Activated naive CD4-positive, alpha-beta T cell treated with anti-CD3 and anti-CD28 coated beads for 36 hours (primary cell): Measurements from ENCODE around the gene RRAS. TPM values are rescaled to one million over a fixed set of nuclear protein-coding genes. Genes with fewer than 3 reads are reported as not detected.

Experiments used
- CTCF ChIA-PET: fragments of 350-600 bp; sonication (Branson Sonifier 250); formaldehyde crosslinking; loops from one replicate; lab custom pipeline; 2021; ENCODE audit warnings: antibody characterized with exemption; lab: Charles Lee
- DNase-seq: peaks from one replicate; pipeline ENCODE4 v3.0.0-alpha.2; 2020
- H3K27ac Mint-ChIP-seq: one replicate; pipeline ENCODE4 v1.8.0; 2021; ENCODE audit warnings: mild to moderate bottlenecking, mixed read lengths
- H3K27me3 Mint-ChIP-seq: one replicate; pipeline ENCODE4 v1.8.0; 2021; ENCODE audit warnings: low read depth, mixed read lengths
- H3K36me3 Mint-ChIP-seq: one replicate; pipeline ENCODE4 v1.8.0; 2021; ENCODE audit warnings: low read depth, mixed read lengths
- H3K4me1 Mint-ChIP-seq: one replicate; pipeline ENCODE4 v1.8.0; 2021; ENCODE audit warnings: low read depth, mixed read lengths
- H3K4me3 Mint-ChIP-seq: one replicate; pipeline ENCODE4 v1.8.0; 2021; ENCODE audit warnings: mild to moderate bottlenecking, moderate library complexity, mixed read lengths
- H3K9me3 Mint-ChIP-seq: one replicate; pipeline ENCODE4 v1.8.0; 2021; ENCODE audit warnings: mixed read lengths
- intact Hi-C: fragments of 100-400 bp; cut with micrococcal nuclease; formaldehyde crosslinking; loops from one replicate; pipeline ENCODE4 v1.15.1; 2023
- total RNA-seq, 2 experiments: library from RNA; stranded (reverse); gene quantifications; one replicate each; pipeline ENCODE4 v1.2.3, GENCODE V29; 2021

Gene RRAS
- total RNA-seq, 2 experiments from 2014 or later: 7.2 to 7.8 TPM

- peaks cover 32% of the 10 kb centered on the region for H3K36me3 Mint-ChIP-seq
- peak; percentile 42 for DNase-seq
- peaks cover 13% of the 10 kb centered on the region for H3K4me1 Mint-ChIP-seq
- CTCF ChIA-PET: interaction anchor here (0.6 to 0.7 kb wide), 2 partner anchors 102 to 146 kb away, joined by 3 read pairs; no protein-coding TSS in a partner anchor
- intact Hi-C loops: no loop called here
- no peaks in the 10 kb centered on the region for H3K27me3 Mint-ChIP-seq
- no peak overlapping the region for H3K4me3 Mint-ChIP-seq
- no peaks in the 10 kb centered on the region for H3K9me3 Mint-ChIP-seq
- H3K27ac Mint-ChIP-seq: peak overlapping the region; percentile 24
These were observed 25.7 kb downstream of the RRAS start for GRCh38 chr19:49614096-49614833.

GRCh38 chr19:49613374-49613773 lies 26.6 kb downstream of the RRAS start:
- H3K4me3 Mint-ChIP-seq: no peak overlapping the region
- H3K36me3 Mint-ChIP-seq: peaks cover 28% of the 10 kb centered on the region
- H3K4me1 Mint-ChIP-seq: peaks cover 13% of the 10 kb centered on the region
- intact Hi-C loops: no loop called here
- H3K27me3 Mint-ChIP-seq: no peaks in the 10 kb centered on the region
- H3K27ac Mint-ChIP-seq: no peak overlapping the region
- H3K9me3 Mint-ChIP-seq: no peaks in the 10 kb centered on the region
- no peak for DNase-seq
- CTCF ChIA-PET: interaction anchor here (0.6 to 0.7 kb wide), 2 partner anchors 103 to 147 kb away, joined by 3 read pairs; no protein-coding TSS in a partner anchor

DNA sequence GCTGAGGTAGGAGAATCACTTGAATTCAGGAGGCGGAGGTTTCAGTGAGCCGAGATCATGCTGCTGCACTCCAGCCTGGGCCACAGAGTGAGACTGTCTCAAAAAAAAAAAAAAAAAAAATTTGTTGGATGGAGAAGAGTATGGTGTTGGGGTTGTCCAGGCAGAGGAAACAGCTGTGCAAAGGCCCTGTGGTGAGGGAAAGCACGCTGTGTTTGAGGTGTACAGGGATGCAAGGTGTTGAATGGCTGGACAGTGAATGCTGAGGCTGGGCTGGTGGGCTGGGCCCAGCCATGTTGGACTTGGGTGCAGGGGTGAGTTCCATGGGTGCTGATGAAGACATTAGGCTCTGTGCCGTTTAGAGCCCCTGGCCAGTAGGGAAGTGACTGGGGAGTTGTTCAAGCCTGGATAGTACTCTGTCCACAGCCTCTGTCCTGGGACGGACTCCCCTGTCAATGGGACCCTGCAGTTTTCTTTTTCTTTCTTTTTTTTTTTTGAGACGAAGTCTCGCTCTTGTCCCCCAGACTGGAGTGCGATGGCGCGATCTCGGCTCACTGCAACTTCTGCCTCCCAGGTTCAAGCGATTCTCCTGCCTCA lies 30.3 kb downstream of the RRAS start:
- peaks cover 5% of the 10 kb centered on the region for H3K36me3 Mint-ChIP-seq
- no peaks in the 10 kb centered on the region for H3K9me3 Mint-ChIP-seq
- intact Hi-C loops: no loop called here
- CTCF ChIA-PET: interaction anchor here (0.6 to 1.0 kb wide), 2 partner anchors 20 to 71 kb away, joined by 3 read pairs; no protein-coding TSS in a partner anchor
- no peaks in the 10 kb centered on the region for H3K27me3 Mint-ChIP-seq
- H3K27ac Mint-ChIP-seq: no peak overlapping the region
- H3K4me3 Mint-ChIP-seq: no peak overlapping the region
- no peak for DNase-seq
- peaks cover 13% of the 10 kb centered on the region for H3K4me1 Mint-ChIP-seq

- peaks cover 7% of the 10 kb centered on the region for H3K36me3 Mint-ChIP-seq
- no peak overlapping the region for H3K27ac Mint-ChIP-seq
- intact Hi-C loops: no loop called here
- CTCF ChIA-PET: no interaction called here
- no peak overlapping the region for H3K4me3 Mint-ChIP-seq
- H3K9me3 Mint-ChIP-seq: no peaks in the 10 kb centered on the region
- no peak for DNase-seq
- H3K27me3 Mint-ChIP-seq: no peaks in the 10 kb centered on the region
- peaks cover 9% of the 10 kb centered on the region for H3K4me1 Mint-ChIP-seq
These were observed 34.3 kb downstream of the RRAS start for GRCh38 chr19:49605605-49606004.

- H3K4me1 Mint-ChIP-seq: peaks cover 17% of the 10 kb centered on the region
- no peak overlapping the region for H3K27ac Mint-ChIP-seq
- no peak overlapping the region for H3K4me3 Mint-ChIP-seq
- intact Hi-C loops: no loop called here
- no peaks in the 10 kb centered on the region for H3K9me3 Mint-ChIP-seq
- CTCF ChIA-PET: no interaction called here
- H3K27me3 Mint-ChIP-seq: no peaks in the 10 kb centered on the region
- H3K36me3 Mint-ChIP-seq: peaks cover 19% of the 10 kb centered on the region
- DNase-seq: no peak
These were observed 37.1 kb downstream of the RRAS start for GRCh38 chr19:49602806-49603205.

DNA sequence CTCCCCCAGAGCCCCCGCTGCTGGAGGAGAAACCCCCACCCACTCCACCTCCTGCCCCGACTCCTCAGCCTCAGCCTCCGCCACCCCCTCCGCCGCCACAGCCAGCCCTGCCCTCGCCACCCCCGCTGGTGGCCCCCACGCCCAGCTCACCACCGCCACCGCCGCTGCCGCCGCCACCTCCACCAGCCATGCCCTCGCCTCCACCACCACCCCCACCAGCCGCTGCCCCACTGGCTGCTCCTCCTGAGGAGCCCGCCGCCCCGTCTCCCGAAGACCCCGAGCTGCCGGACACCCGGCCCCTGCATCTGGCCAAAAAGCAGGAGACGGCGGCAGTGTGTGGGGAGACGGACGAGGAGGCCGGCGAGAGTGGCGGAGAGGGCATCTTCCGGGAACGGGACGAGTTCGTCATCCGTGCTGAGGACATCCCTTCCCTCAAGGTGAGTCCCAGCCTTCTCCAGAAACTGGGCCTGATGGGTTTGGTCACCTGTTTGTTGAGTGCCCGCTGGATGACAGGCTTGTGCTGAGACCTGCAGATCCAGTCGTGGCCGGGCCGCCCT lies 38.4 kb downstream of the RRAS start:
- H3K4me1 Mint-ChIP-seq: peaks cover 17% of the 10 kb centered on the region
- H3K4me3 Mint-ChIP-seq: no peak overlapping the region
- no peak for DNase-seq
- CTCF ChIA-PET: no interaction called here
- no peaks in the 10 kb centered on the region for H3K9me3 Mint-ChIP-seq
- intact Hi-C loops: no loop called here
- no peak overlapping the region for H3K27ac Mint-ChIP-seq
- no peaks in the 10 kb centered on the region for H3K27me3 Mint-ChIP-seq
- H3K36me3 Mint-ChIP-seq: peaks cover 19% of the 10 kb centered on the region

- no peaks in the 10 kb centered on the region for H3K9me3 Mint-ChIP-seq
- intact Hi-C loops: no loop called here
- peaks cover 17% of the 10 kb centered on the region for H3K4me1 Mint-ChIP-seq
- H3K4me3 Mint-ChIP-seq: no peak overlapping the region
- no peaks in the 10 kb centered on the region for H3K27me3 Mint-ChIP-seq
- CTCF ChIA-PET: no interaction called here
- no peak for DNase-seq
- H3K27ac Mint-ChIP-seq: no peak overlapping the region
- peaks cover 19% of the 10 kb centered on the region for H3K36me3 Mint-ChIP-seq
These were observed 40.3 kb downstream of the RRAS start for GRCh38 chr19:49599378-49600295.

GRCh38 chr19:49597703-49597974 lies 42.3 kb downstream of the RRAS start:
- Mint-ChIP-seq H3K27ac (no peak overlapping the region), H3K27me3 (no peaks in the 10 kb centered on the region), H3K9me3 (no peaks in the 10 kb centered on the region), H3K4me1 (peaks cover 25% of the 10 kb centered on the region), H3K4me3 (no peak overlapping the region), H3K36me3 (peaks cover 25% of the 10 kb centered on the region)
- CTCF ChIA-PET: interaction anchor here (1.0 kb wide), 1 partner anchor 29 kb away, joined by 4 read pairs; no protein-coding TSS in a partner anchor
- no peak for DNase-seq
- intact Hi-C loops: no loop called here

DNA sequence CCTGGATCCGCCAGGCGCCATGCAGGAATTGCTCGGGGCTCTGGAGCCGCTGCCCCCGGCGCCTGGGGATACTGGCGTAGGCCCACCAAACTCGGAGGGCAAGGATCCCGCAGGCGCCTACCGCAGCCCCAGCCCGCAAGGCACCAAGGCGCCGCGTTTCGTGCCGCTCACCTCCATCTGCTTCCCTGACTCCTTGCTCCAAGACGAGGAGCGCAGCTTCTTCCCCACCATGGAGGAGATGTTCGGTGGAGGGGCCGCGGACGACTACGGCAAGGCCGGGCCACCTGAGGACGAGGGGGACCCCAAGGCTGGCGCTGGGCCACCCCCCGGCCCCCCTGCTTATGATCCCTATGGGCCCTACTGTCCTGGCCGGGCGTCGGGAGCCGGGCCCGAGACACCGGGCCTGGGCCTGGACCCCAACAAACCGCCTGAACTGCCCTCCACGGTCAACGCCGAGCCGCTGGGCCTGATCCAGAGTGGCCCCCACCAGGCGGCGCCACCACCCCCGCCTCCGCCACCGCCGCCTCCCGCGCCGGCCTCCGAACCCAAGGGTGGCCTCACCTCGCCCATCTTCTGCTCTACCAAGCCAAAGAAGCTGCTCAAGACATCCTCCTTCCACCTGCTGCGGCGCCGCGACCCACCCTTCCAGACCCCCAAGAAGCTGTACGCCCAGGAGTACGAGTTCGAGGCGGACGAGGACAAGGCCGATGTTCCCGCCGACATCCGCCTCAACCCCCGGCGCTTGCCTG lies 42.8 kb downstream of the RRAS start:
- Mint-ChIP-seq H3K4me1 (peaks cover 25% of the 10 kb centered on the region), H3K27ac (no peak overlapping the region), H3K27me3 (no peaks in the 10 kb centered on the region), H3K4me3 (no peak overlapping the region), H3K9me3 (no peaks in the 10 kb centered on the region), H3K36me3 (peaks cover 25% of the 10 kb centered on the region)
- CTCF ChIA-PET: interaction anchor here (1.0 kb wide), 1 partner anchor 28 kb away, joined by 4 read pairs; no protein-coding TSS in a partner anchor
- intact Hi-C loops: no loop called here
- DNase-seq: no peak

GRCh38 chr19:49596407-49596806 lies 43.5 kb downstream of the RRAS start:
- intact Hi-C loops: no loop called here
- no peak overlapping the region for H3K27ac Mint-ChIP-seq
- DNase-seq: no peak
- H3K4me1 Mint-ChIP-seq: peaks cover 22% of the 10 kb centered on the region
- no peaks in the 10 kb centered on the region for H3K27me3 Mint-ChIP-seq
- CTCF ChIA-PET: no interaction called here
- no peak overlapping the region for H3K4me3 Mint-ChIP-seq
- H3K36me3 Mint-ChIP-seq: peaks cover 25% of the 10 kb centered on the region
- H3K9me3 Mint-ChIP-seq: no peaks in the 10 kb centered on the region

GRCh38 chr19:49595819-49596404 lies 44.0 kb downstream of the RRAS start:
- Mint-ChIP-seq H3K27ac (no peak overlapping the region), H3K4me3 (no peak overlapping the region), H3K36me3 (peaks cover 22% of the 10 kb centered on the region), H3K4me1 (peaks cover 20% of the 10 kb centered on the region), H3K27me3 (no peaks in the 10 kb centered on the region), H3K9me3 (no peaks in the 10 kb centered on the region)
- CTCF ChIA-PET: interaction anchor here (0.6 kb wide), 1 partner anchor 61 kb away, joined by 3 read pairs; no protein-coding TSS in a partner anchor
- intact Hi-C loops: no loop called here
- DNase-seq: no peak
